HG03108 (cell line): ENCODE data around the gene RYR3.
"Not testable (repeated sequence)": the region's sequence is repeated elsewhere in the genome, so short reads cannot be mapped to it uniquely, and the experiment has no call there.

ENCODE experiments used
- ATAC-seq: cut with Tn5 transposase; IDR thresholded peaks from one replicate; pipeline ENCODE4 v1.9.1; 2021; ENCODE audit warnings: moderate library complexity; ENCODE audit not compliant: unreplicated experiment

Gene RYR3

GRCh38 chr15:33561967-33562366, 251.2 kb downstream of the RYR3 start:
- ATAC-seq = no peak

DNA sequence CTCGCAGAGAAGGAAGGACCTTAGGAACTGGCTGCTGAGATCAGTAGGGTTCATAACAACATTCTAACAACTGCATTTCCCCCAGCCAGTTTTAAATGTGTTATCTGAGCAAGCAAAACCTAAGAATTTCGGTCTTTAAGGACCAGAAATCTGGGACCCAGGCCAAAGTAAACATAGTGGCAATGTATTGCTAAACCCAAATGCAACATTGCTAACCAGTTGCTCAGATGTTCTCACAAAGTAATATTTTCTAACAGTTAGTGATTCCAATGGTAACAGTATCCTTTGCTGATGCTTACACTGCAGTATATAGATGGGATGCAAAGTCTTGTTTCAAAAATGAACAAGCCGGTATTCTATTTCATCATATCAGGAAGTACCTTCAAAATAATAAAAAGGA, 254.3 kb downstream of the RYR3 start:
- ATAC-seq = no peak

- ATAC-seq = no peak
Observed at GRCh38 chr15:33567652-33568051, 256.9 kb downstream of the RYR3 start.

- no peak for ATAC-seq
Observed at GRCh38 chr15:33569036-33569435, 258.3 kb downstream of the RYR3 start.

DNA sequence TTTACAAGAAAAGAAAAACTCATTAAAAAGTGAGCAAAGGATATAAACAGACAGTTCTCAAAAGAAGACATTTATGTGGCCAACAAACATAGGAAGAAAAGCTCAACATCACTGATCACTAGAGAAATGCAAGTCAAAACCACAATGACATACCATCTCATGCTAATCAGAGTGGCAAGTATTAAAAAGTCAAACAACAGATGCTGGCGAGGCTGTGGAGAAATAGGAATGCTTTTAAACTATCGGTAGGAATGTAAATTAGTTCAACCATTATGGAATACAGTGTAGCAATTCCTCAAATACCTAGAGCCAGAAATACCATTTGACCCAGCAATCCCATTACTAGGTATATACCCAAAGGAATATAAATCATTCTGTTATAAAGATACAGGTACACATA, 267.1 kb downstream of the RYR3 start:
- ATAC-seq = not testable (repeated sequence)

DNA sequence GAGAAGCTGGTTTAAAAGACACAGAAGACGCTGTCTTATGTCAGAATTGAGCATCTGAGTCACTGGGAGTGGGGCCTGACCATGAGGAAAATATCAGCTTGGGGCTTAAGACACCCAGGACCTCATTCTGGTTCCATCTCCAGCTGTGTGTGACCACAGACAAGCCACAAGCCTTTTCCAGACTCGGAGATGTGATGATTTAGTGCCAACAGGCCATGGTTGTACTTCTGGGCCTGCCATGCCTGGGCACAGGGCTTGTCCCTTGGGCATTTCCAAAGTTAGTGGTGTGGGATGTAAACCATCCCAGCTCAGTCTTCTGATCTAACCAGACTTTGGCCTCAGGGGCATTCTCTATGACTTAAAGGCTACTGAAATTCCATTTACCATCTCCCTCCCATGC, 269.8 kb downstream of the RYR3 start:
- no peak for ATAC-seq

DNA sequence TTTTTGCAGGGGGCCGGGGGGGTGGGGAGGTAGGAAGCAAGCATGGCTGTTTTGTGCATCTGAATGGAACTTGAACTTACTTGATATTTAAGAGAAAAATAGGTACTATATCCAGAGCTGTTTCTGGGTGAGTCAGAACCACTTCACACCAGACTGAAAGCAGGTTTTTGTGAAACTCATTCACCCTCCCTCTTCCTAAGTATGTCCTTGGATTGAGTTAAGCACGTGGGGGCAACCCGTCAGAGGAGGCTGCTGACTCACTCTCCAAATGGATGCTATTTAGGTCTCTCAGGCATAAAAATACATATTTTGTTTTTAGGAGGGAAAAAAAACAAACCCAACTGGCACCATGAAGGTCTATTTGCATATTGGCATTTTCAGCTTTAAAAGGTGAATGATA, 270.3 kb downstream of the RYR3 start:
- ATAC-seq = no peak

DNA sequence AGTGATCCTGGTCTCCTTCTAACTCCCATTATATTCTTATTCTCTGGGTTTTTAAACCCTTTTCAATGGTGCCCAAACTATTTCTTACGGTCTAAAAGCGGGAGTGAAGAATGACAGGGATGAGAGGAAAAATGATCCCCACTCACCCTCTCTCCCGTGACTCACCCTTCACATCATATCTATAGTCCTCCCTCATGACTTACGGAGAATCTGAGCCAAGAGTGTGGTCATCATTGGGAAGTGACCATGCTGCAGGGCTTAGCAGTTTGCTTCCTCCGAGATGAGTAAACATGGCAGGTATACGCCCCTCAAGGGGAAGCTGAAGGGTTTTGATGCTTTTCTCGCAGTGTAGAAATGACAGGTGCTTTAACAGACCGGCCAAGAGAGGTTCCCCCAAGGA, 274.0 kb downstream of the RYR3 start:
- ATAC-seq = no peak

DNA sequence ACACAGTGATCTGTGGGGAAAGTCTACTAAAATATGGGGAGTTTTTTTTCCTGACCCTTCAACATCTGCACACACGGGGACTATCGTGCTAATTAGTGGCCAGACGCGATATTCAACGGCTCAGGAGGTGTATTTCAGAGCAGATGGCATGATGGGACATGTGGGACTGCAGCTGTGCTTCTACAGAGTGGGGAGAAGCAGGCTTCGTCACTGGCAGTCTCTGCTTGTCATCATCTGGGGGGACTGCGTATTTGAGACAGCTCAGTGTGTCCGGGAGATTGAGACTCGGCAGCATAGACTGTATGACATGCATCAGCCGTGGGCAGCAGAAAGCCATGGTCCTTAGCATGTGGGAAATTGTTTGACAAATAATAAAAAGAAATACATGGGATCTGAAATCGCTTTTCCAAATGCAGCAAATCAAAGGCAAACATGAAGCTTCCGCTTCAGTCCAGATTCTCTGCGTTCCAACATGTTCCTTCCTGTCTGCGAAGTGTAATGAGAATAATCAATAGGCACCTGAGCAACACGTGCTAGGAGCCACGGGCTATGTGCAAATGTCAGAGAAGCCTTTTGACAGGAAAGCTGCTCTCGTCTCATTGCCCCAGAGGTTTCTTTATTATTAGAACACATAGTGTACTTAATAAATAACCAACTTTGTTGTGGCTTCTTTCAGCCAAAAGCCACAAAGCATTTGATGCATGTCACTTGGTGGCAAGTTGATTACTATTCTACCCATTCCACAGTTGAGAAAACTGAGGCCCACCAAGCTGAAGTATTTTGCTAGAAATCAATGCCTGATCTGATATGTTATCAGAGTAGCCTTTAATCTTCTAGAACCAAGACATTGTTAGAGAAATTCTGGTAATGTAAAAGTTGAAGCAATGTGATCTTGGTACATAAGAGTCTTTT, 276.3 kb downstream of the RYR3 start:
- ATAC-seq = no peak

GRCh38 chr15:33587773-33588172, 277.0 kb downstream of the RYR3 start:
- no peak for ATAC-seq

DNA sequence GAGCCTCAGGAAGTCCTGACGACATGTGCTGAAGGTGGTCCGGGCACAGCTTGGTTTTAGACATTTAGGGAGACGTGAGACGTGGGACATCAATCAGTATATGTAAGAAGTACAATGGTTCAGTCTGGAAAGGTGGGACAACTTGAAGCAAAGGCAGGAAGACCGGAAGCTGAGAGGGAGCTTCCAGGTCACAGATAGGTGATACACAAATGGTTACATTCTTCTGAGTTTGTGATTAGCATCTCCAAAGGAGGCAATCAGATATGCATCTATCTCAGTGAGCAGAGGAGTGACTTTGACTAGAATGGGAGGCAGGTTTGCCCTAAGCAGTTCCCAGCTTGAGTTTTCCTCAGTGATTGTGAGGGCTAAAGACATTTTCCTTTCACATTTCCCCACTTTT, 282.1 kb downstream of the RYR3 start:
- ATAC-seq = no peak

- not testable (repeated sequence) for ATAC-seq
Observed at GRCh38 chr15:33598382-33598781, 287.6 kb downstream of the RYR3 start.

DNA sequence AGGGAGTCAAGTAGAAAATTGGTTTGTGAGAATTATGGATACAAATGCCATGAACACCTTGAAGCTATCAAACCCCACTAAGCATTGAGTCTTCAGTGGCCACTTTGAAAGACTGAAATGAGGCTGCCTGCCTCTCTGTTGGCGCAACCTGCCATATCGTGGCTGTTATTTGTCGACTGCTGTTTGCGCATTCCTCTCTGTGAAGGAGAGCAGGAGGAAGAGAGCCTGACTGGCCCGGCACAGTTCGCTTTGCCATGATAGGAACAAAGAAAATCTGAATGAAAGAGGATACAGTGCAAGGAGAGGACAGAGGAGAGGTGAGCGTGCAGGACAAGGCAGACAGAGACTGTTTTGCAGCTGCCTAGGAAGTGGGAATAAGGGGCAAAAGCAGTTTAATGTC, 289.4 kb downstream of the RYR3 start:
- ATAC-seq = no peak

DNA sequence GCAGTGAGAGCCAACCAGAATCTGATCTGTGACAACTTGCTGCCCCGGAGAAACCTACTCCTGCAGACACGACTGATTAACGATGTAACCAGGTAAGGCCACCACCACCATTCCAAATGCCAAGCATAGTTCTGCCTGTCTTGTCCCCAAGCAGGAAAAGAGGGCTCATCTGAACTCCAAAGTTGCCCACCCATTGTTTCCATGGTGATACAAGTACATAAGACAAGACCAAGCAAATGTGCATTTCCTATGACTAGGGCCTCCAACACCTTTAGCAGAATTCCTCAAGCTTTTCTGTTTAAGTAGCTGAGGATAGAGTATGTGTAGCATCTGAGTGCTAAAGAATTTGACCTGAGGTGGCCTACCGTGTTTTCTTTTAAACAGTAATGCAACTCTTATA, 290.7 kb downstream of the RYR3 start:
- ATAC-seq = no peak

DNA sequence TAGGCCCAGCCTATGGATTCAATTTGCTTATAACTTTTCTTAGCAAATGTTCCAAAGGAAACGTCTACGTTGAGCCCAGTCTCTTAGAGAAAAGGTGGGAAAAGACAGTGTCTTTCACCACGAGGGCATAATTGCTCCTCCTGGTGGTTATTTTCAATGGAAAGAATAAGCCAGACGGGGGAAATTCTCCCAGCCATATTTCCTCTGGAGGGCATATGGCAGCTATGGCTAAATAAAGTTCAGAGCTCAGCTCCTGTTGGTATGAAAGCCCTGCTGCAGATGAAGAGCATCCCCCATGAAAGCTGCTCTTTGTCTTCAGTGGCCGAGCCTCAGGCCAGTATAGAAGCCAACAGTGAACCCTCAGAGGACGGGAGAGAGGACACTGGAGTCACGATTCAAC, 297.9 kb downstream of the RYR3 start:
- ATAC-seq = no peak

GRCh38 chr15:33612721-33613304, 302.0 kb downstream of the RYR3 start:
- no peak for ATAC-seq

- ATAC-seq = no peak
Observed at GRCh38 chr15:33616475-33616874, 305.7 kb downstream of the RYR3 start.

GRCh38 chr15:33618350-33618749, 307.6 kb downstream of the RYR3 start:
- no peak for ATAC-seq

- no peak for ATAC-seq
Observed at GRCh38 chr15:33621141-33621540, 310.4 kb downstream of the RYR3 start.

DNA sequence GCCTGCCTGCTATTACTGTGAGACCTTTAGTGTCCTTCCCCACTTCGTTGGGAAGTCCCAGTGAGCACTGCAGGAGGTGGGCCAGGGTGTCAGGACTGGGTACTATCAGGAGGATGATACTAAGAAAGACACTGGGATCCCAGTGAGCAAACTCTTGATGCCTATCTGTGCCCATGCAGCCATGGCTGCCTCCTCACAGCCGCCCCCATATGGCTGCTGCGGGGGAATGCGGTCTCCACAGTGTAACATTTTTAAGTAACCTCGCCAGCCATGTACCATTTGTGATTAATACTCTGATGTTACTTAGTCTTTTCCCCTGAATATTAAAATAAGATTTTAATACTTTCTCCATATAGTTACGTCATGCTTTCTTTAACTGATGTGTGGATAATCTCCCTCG, 312.2 kb downstream of the RYR3 start:
- no peak for ATAC-seq

DNA sequence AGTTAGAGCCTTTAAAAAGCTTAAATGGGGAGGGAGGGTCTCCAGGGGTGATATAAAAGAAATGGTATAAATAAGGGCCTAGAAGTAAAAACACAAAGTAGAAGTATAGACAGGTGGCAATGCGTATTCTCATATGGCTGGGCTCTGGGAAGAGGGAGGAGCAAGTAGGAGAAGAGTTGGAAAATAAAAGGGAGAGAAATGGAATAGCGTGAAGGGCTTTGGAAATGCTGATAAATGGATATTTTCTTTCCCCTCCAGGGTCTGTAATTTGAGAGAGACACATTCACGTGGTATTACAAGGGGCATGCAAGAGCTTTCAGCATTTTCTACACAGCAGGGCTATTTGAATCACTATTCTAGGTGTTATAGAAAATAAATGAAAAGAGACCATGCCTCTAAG, 313.7 kb downstream of the RYR3 start:
- ATAC-seq = no peak

DNA sequence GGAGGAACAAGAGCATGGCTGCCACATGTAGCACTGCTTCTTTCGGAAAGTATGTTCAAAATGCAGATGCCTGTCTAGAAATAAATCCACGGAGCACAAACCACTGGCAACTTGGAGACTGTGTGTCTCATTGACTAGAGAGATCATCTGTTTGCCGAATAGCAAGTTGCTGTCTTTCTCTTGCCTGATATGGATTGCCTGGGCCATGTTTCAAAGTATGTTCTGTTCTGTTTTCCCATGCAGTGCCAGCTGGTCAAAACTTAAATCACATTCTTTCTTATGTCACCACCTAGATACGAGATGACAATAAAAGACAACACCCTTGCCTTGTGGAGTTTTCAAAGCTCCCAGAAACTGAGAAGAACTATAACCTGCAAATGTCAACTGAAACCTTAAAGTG, 318.9 kb downstream of the RYR3 start:
- no peak for ATAC-seq

GRCh38 chr15:33636234-33636633, 325.5 kb downstream of the RYR3 start:
- peak; percentile 57 for ATAC-seq
